HFFc6 (cell line): ENCODE results near the gene CCDC183. TPM values are rescaled to one million over a fixed set of nuclear protein-coding genes. Genes with fewer than 3 reads are reported as not detected.
A peak's percentile ranks its signal among the peaks of the same experiment; 100 is the strongest.
"Not testable (repeated sequence)": the region's sequence is repeated elsewhere in the genome, so short reads cannot be mapped to it uniquely, and the experiment has no call there.

Experiments used
- DNase-seq: peaks from one replicate; pipeline ENCODE4 v3.0.0-alpha.2; 2018
- H3K27ac Mint-ChIP-seq: 2 replicates; pipeline ENCODE4 v1.8.0; 2020; ENCODE audit warnings: mild to moderate bottlenecking, mixed read lengths
- H3K27me3 Mint-ChIP-seq: 2 replicates; pipeline ENCODE4 v1.8.0; 2021; ENCODE audit warnings: mild to moderate bottlenecking, moderate library complexity, mixed read lengths; ENCODE audit not compliant: insufficient read depth
- H3K36me3 Mint-ChIP-seq: 2 replicates; pipeline ENCODE4 v1.8.0; 2021; ENCODE audit warnings: low read depth, mixed read lengths
- H3K4me1 Mint-ChIP-seq: 2 replicates; pipeline ENCODE4 v1.8.0; 2020; ENCODE audit warnings: low read depth, mixed read lengths
- H3K4me3 Mint-ChIP-seq: 2 replicates; pipeline ENCODE4 v1.8.0; 2020; ENCODE audit warnings: mild to moderate bottlenecking, moderate library complexity, mixed read lengths
- H3K9me3 Mint-ChIP-seq: 2 replicates; pipeline ENCODE4 v1.8.0; 2020; ENCODE audit warnings: mild to moderate bottlenecking, mixed read lengths
- CTCF ChIP-seq: fragments of 200-600 bp; sonication (generic); IDR thresholded peaks from 2 replicates; pipeline ENCODE4 v1.5.0; 2021; ENCODE audit warnings: antibody characterized with exemption, mild to moderate bottlenecking
- total RNA-seq, 6 experiments: library from RNA; stranded (reverse); fragmentation: NEBNext Ultra II Directional; extraction: Animal tissue kit (Norgen Biotek cat#: 25700); gene quantifications; 2 replicates in 1 of 6; 3 replicates in 5 of 6; pipeline ENCODE4 v1.2.3, GENCODE V29; 2021

CCDC183 gene
- total RNA-seq, 6 experiments from 2014 or later: 0.25 to 0.87 (median 0.34) TPM

- peaks cover 3% of the 10 kb centered on the region for H3K27me3 Mint-ChIP-seq
- peaks cover 19% of the 10 kb centered on the region for H3K9me3 Mint-ChIP-seq
- no peak overlapping the region for H3K4me3 Mint-ChIP-seq
- no peak overlapping the region for H3K27ac Mint-ChIP-seq
- no peak for TF ChIP-seq CTCF
- no peak for DNase-seq
- H3K36me3 Mint-ChIP-seq: peaks cover 11% of the 10 kb centered on the region
- 0 out of 2 replicates have a peak, but pooled peaks cover 6% of the 10 kb centered on the region for H3K4me1 Mint-ChIP-seq
Measured at GRCh38 chr9:136759001-136759400, 37.1 kb upstream of the CCDC183 start.

- Mint-ChIP-seq H3K9me3 (peaks cover 19% of the 10 kb centered on the region), H3K27ac (no peak overlapping the region), H3K36me3 (peaks cover 11% of the 10 kb centered on the region), H3K4me3 (no peak overlapping the region), H3K27me3 (peaks cover 3% of the 10 kb centered on the region), H3K4me1 (0 out of 2 replicates have a peak, but pooled peaks cover 6% of the 10 kb centered on the region)
- TF ChIP-seq CTCF: no peak
- DNase-seq: no peak
Measured at GRCh38 chr9:136759436-136760325, 36.5 kb upstream of the CCDC183 start.

GRCh38 chr9:136760424-136760823 lies 35.7 kb upstream of the CCDC183 start:
- Mint-ChIP-seq H3K36me3 (peaks cover 9% of the 10 kb centered on the region), H3K4me1 (0 out of 2 replicates have a peak, but pooled peaks cover 6% of the 10 kb centered on the region), H3K27ac (no peak overlapping the region), H3K4me3 (no peak overlapping the region), H3K27me3 (peaks cover 4% of the 10 kb centered on the region), H3K9me3 (peaks cover 17% of the 10 kb centered on the region)
- no peak for TF ChIP-seq CTCF
- no peak for DNase-seq

GRCh38 chr9:136760834-136761544 lies 35.1 kb upstream of the CCDC183 start:
- not testable (repeated sequence) for H3K27ac Mint-ChIP-seq, H3K4me3 Mint-ChIP-seq, H3K27me3 Mint-ChIP-seq, H3K36me3 Mint-ChIP-seq, H3K4me1 Mint-ChIP-seq
- peak; percentile 70 for DNase-seq
- peak; percentile 75 for TF ChIP-seq CTCF
- peaks cover 11% of the 10 kb centered on the region for H3K9me3 Mint-ChIP-seq

- Mint-ChIP-seq H3K4me3 (no peak overlapping the region), H3K27ac (no peak overlapping the region), H3K9me3 (peaks cover 5% of the 10 kb centered on the region; the same call in 1 of the 2 replicates), H3K4me1 (0 out of 2 replicates have a peak, but pooled peaks cover 6% of the 10 kb centered on the region), H3K27me3 (peaks cover 6% of the 10 kb centered on the region), H3K36me3 (no peaks in the 10 kb centered on the region)
- TF ChIP-seq CTCF: no peak
- DNase-seq: no peak
Measured at GRCh38 chr9:136761545-136761981, 34.6 kb upstream of the CCDC183 start.
